ENCODE results near the gene PCDHB5. TPM values are rescaled to one million over a fixed set of nuclear protein-coding genes. Genes with fewer than 3 reads are reported as not detected.
"Not testable (repeated sequence)": the region's sequence is repeated elsewhere in the genome, so short reads cannot be mapped to it uniquely, and the experiment has no call there.

PCDHB5 gene
- total and polyA plus RNA-seq, 10 of the 15 experiments (the other 5 are each of a cell fraction or from before 2014, with no cell fraction given) = 0.09 TPM; not detected in 9

DNA sequence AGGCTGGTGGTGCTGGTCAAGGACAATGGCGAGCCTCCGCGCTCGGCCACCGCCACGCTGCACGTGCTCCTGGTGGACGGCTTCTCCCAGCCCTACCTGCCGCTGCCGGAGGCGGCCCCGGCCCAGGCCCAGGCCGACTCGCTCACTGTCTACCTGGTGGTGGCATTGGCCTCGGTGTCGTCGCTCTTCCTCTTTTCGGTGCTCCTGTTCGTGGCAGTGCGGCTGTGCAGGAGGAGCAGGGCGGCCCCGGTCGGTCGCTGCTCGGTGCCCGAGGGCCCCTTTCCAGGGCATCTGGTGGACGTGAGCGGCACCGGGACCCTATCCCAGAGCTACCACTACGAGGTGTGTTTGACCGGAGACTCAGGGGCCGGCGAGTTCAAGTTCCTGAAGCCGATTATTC, 2.3 kb downstream of the PCDHB5 start:
- intact Hi-C loops (cut with micrococcal nuclease; ENCODE audit: unreplicated experiment) = not testable (repeated sequence)
- WGBS (ENCODE audit: insufficient coverage, insufficient replicate concordance, low lambda C conversion rate, missing lambda C conversion rate) = 76% methylated on average over 22 of the region's 34 CpGs

DNA sequence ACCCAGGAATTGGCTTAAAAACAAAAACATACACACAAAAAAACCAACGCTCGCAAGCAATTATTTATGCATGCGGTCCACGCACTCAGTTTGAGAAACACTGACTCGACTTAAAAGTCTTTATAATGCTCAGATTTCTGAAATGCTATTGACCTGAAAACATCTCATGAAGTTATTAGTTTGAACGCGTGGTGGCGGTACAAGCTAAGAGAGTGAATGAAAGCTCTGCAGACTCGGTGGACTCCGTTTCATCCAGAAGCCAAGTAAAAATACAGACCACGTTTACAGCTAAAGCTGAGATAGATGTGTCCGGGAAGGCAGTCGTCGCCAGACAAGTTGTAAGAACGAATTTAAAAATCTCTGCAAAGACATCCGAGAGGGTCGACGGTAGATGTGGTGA, 14.8 kb downstream of the PCDHB5 start, which contains the start of gene PCDHB6:
PCDHB6 (plus strand) TSS at position 246 of the 400 bp plus-strand sequence. CDS start 201 bp downstream, outside the sequence.
- BruUV-seq (replicated peaks) = no TSS peak
- ChIA-PET CTCF (interaction anchor here (0.6 to 1.7 kb wide), 2 partner anchors 149 to 414 kb away, joined by 4 read pairs; no protein-coding TSS in a partner anchor), RAD21 (ENCODE audit: unreplicated experiment) (no interaction called here), SMC1A (ENCODE audit: uncharacterized antibody, unreplicated experiment) (no interaction called here), POLR2A (no interaction called here)
- Histone ChIP-seq H3K4me3 (no peak within 1 kb of the TSS), H4K20me1 (ENCODE audit: control insufficient read depth, insufficient read depth) (no peaks in the 10 kb centered on the region), H3K27me3 (replicated peaks in 1 of 2; ENCODE audit: control insufficient read depth in 2 of 2, insufficient read depth in 2 of 2, low read length in 1 of 2) (no peaks in the 10 kb centered on the region), H3K36me3 (ENCODE audit: control insufficient read depth in 2 of 2, insufficient read depth in 2 of 2, low read length in 1 of 2) (no peaks in the 10 kb centered on the region), H2AFZ (ENCODE audit: control insufficient read depth, low read depth, low read length) (no peak within 1 kb of the TSS), H3K4me2 (ENCODE audit: control insufficient read depth, insufficient read depth) (no peak within 1 kb of the TSS), H3K27ac (ENCODE audit: control insufficient read depth, insufficient read depth) (no peak within 1 kb of the TSS), H3K79me2 (ENCODE audit: control insufficient read depth, insufficient read depth, low read length) (no peaks in the 10 kb centered on the region), H3K4me1 (ENCODE audit: control insufficient read depth, insufficient read depth, low read length) (no peaks in the 10 kb centered on the region), H3K9me3 (replicated peaks; ENCODE audit: control insufficient read depth, insufficient read depth, low read length) (no peaks in the 10 kb centered on the region; the same call in 1 of the 3 replicates), H3K9ac (ENCODE audit: control insufficient read depth, insufficient read depth, low read length) (no peak within 1 kb of the TSS)
- no peak for DNase-seq (ENCODE audit: low read depth, low spot score)
- TF ChIP-seq NR2C2 (IDR thresholded peaks at IDR 0.05; ENCODE audit: borderline replicate concordance, control insufficient read depth, insufficient read length, low read depth) = no peak
- no peak; the same call in 2 of the 3 replicates for ATAC-seq
- WGBS (ENCODE audit: insufficient coverage, insufficient replicate concordance, low lambda C conversion rate, missing lambda C conversion rate) = 29% methylated on average over 18 of the region's 18 CpGs
- in situ Hi-C loops (cut with MboI) = no loop called here
- intact Hi-C loops (cut with micrococcal nuclease; ENCODE audit: unreplicated experiment) = no loop called here
- FAIRE-seq = no peak

More for the DNA sequence above, 2.3 kb downstream of the PCDHB5 start:
- DNase-seq (ENCODE audit: low read depth, low spot score); H3K4me1 ChIP-seq (ENCODE audit: control insufficient read depth, insufficient read depth, low read length); H3K4me3 ChIP-seq; H4K20me1 ChIP-seq (ENCODE audit: control insufficient read depth, insufficient read depth); ATAC-seq; FAIRE-seq; H3K9ac ChIP-seq (ENCODE audit: control insufficient read depth, insufficient read depth, low read length); H2AFZ ChIP-seq (ENCODE audit: control insufficient read depth, low read depth, low read length); CTCF ChIA-PET; H3K27ac ChIP-seq (ENCODE audit: control insufficient read depth, insufficient read depth); SMC1A ChIA-PET (ENCODE audit: uncharacterized antibody, unreplicated experiment); H3K9me3 ChIP-seq (replicated peaks; ENCODE audit: control insufficient read depth, insufficient read depth, low read length); H3K36me3 ChIP-seq (ENCODE audit: control insufficient read depth in 2 of 2, insufficient read depth in 2 of 2, low read length in 1 of 2); H3K27me3 ChIP-seq (replicated peaks in 1 of 2; ENCODE audit: control insufficient read depth in 2 of 2, insufficient read depth in 2 of 2, low read length in 1 of 2); RAD21 ChIA-PET (ENCODE audit: unreplicated experiment); BruUV-seq (replicated peaks); H3K4me2 ChIP-seq (ENCODE audit: control insufficient read depth, insufficient read depth); POLR2A ChIA-PET; H3K79me2 ChIP-seq (ENCODE audit: control insufficient read depth, insufficient read depth, low read length); in situ Hi-C loops (cut with MboI): not testable (repeated sequence)
